Mammary epithelial cell (primary cell): Measurements from ENCODE around the gene ZFP69B.

ENCODE experiments used
- CTCF ChIP-seq, 2 donors: IDR thresholded peaks in 1 of 2; conservative IDR thresholded peaks in 1 of 2; 2 replicates each; pipeline ENCODE4 v1.5.1; 2011 to 2012; ENCODE audit warnings: inconsistent platforms in 2 of 2, low read length in 2 of 2, mild to moderate bottlenecking in 2 of 2, control low read depth in 1 of 2, low read depth in 1 of 2; ENCODE audit not compliant: insufficient read depth in 1 of 2; ENCODE audit errors: extremely low read depth in 1 of 2
- EZH2 ChIP-seq: IDR thresholded peaks from 2 replicates; pipeline ENCODE4 v1.6.1; 2012; ENCODE audit warnings: low read length, inconsistent platforms, borderline replicate concordance

DNA sequence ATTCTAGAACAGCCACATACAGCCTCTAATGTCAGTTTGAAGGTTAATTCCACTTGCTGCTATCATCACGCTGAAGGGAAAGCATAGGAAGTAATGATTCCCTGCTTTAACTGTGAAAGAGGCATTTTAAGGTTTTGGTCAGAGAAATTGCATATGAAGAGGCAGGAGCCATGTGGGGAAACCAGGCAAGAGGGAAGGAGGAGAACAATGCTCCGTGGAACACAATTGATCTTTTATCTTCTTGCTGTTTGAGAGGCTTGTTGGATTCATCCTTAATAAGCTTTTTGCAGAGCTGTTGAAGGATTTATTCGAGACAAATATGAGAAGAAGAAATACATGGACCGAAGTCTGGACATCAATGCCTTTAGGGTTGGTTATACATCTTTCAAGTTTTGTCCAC, 40.8 kb upstream of the ZFP69B start:
- no peak for TF ChIP-seq CTCF (conservative IDR thresholded peaks at IDR 0.05 in 1 of 2, IDR thresholded peaks at IDR 0.05 in 1 of 2; ENCODE audit: extremely low read depth in 1 of 2, insufficient read depth in 1 of 2, low read depth in 1 of 2, low read length in 2 of 2)
- no peak for TF ChIP-seq EZH2
